LHCN-M2 (cell line): ENCODE data around the gene IFRD1. TPM values are rescaled to one million over a fixed set of nuclear protein-coding genes. Genes with fewer than 3 reads are reported as not detected.
"Not testable (repeated sequence)": the region's sequence is repeated elsewhere in the genome, so short reads cannot be mapped to it uniquely, and the experiment has no call there.

ENCODE experiments used
- DNase-seq: peaks from one replicate; pipeline ENCODE4 v3.0.0-alpha.2; 2012; ENCODE audit warnings: low read depth
- total RNA-seq: library from RNA; depleted of rRNA; stranded (reverse); fragments of >200 nt; gene quantifications from 2 replicates; pipeline ENCODE4 v1.2.3, GENCODE V29; 2014; rRNA removed

The IFRD1 gene
- total RNA-seq, 1 experiment from 2014 or later: 42.1 TPM

GRCh38 chr7:112516418-112516817, 66.2 kb downstream of the IFRD1 start:
- DNase-seq: not testable (repeated sequence)

GRCh38 chr7:112517487-112517886, 67.2 kb downstream of the IFRD1 start:
- no peak for DNase-seq

- no peak for DNase-seq
These were observed 70.5 kb downstream of the IFRD1 start for GRCh38 chr7:112520787-112521186.

GRCh38 chr7:112521942-112522341, 71.7 kb downstream of the IFRD1 start:
- no peak for DNase-seq

GRCh38 chr7:112523871-112524270, 73.6 kb downstream of the IFRD1 start:
- no peak for DNase-seq

Other genes starting within 250 kb of the IFRD1 start
- gene DOCK4, start 244.1 kb upstream of the IFRD1 start, total RNA-seq: 6.3 and 13.7 TPM in 2 replicates
- 23.8 and 24.4 TPM in 2 replicates for gene ZNF277, start 243.8 kb upstream of the IFRD1 start, total RNA-seq
- gene LSMEM1, start 30.5 kb downstream of the IFRD1 start, total RNA-seq: 0.06 and 0.26 TPM in 2 replicates